AG20443 (cell line): ENCODE data around the gene CLEC4C.

Experiments used
- DNase-seq: peaks from one replicate; pipeline ENCODE4 v3.0.0; 2012; ENCODE audit warnings: low spot score, mixed read lengths

CLEC4C gene

GRCh38 chr12:7723926-7724325 is 23.2 kb downstream of the CLEC4C start:
- DNase-seq = no peak

- no peak for DNase-seq
These were observed 27.0 kb downstream of the CLEC4C start for GRCh38 chr12:7719946-7720730.

- DNase-seq = peak; percentile 18
These were observed 30.8 kb downstream of the CLEC4C start for GRCh38 chr12:7716381-7716780.

- DNase-seq = no peak
These were observed 34.2 kb downstream of the CLEC4C start for GRCh38 chr12:7712841-7713442.

GRCh38 chr12:7711133-7711532 is 36.0 kb downstream of the CLEC4C start, which contains the start of gene DPPA3:
Gene DPPA3 (plus strand): TSS chr12:7711433. CDS start chr12:7711571, 138 bp downstream.
- DNase-seq = no peak

GRCh38 chr12:7709969-7710675 is 37.1 kb downstream of the CLEC4C start:
- no peak for DNase-seq

GRCh38 chr12:7705846-7706245 is 41.3 kb downstream of the CLEC4C start:
- no peak for DNase-seq

- peak; percentile 25 for DNase-seq
These were observed 51.5 kb downstream of the CLEC4C start, which contains the start of gene GDF3 for GRCh38 chr12:7695566-7696197. Gene GDF3 (minus strand): TSS chr12:7695775. CDS start chr12:7695728, 47 bp downstream.

GRCh38 chr12:7695237-7695560 is 52.0 kb downstream of the CLEC4C start:
- DNase-seq = no peak

- no peak for DNase-seq
These were observed 52.5 kb downstream of the CLEC4C start for GRCh38 chr12:7694556-7695236.

GRCh38 chr12:7693793-7694192 is 53.4 kb downstream of the CLEC4C start:
- DNase-seq = no peak

GRCh38 chr12:7681535-7681934 is 65.6 kb downstream of the CLEC4C start:
- no peak for DNase-seq
